RKO (cell line): ENCODE data around the gene PRR35.
A peak's percentile ranks its signal among the peaks of the same experiment; 100 is the strongest.

Experiments used
- DNase-seq: peaks from one replicate; pipeline ENCODE4 v3.0.0-alpha.2; 2016; ENCODE audit warnings: low spot score

PRR35 gene

DNA sequence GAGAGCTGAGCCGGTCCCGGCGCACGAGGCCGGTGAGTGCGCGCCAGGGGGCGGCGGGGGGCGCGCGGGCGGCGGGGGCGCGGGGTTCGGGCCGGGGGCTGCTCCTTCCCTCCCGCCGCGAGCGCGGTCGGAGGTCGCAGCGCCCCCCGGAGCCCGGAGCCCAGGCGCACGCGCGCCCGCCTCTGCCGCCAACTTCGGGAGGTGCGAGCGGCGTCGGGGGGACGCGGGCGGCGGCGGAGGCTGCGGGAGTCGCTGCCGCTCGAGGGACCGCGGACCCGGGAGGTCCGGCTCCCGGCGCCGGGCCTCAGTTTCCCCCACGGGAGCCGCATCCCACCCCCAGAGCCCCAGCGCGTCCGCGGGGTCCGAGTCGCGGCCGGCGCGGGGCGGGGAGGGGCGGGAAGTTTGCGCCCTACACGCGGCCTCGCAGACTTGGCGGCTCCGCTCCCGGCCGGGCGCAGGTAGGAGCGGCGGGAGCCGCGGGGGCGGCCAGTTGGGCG lies at the start of gene PRR35:
PRR35 (plus strand) TSS at position 191 of the 497 bp plus-strand sequence. CDS start 2,901 bp downstream, outside the sequence.
- no peak for DNase-seq

DNA sequence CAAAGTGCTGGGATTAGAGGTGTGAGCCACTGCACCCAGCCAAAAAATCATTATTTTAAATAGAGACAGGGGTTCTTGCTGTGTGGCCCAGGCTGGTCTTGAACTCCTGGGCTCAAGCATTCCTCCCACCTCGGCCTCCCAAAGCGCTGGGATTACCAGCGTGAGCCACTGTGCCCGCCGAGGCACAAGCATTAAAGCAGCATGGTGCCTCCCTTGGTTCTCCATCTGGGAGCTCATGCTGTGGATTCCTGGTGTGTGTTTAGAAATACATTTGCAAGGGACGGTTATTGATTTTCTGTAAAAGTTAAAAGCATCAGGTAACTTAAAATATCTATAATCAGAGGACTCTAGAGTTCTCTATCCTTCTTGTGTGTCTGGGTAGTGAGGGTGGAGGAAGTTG lies 47.4 kb upstream of the PRR35 start:
- no peak for DNase-seq

DNA sequence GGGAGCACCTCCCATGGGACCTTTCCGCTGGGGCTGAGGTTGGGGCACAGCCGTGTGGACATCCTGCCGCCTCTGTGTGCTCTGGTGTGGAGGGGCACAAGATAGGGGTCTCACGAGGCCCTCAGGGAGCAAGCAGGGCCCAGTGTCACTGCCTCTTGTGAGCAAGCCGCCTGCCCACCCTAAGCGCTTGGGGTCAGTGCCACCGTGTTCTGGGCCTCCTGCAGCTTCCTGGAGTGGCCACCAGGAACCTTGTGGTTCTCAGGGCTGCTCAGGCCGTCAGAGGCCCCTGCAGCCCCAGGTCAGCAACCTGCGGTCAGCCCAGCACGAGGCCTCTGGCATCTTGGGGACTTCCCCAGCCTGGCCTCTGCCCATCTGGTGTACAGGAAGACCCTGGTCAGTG lies 46.2 kb upstream of the PRR35 start:
- DNase-seq = no peak

DNA sequence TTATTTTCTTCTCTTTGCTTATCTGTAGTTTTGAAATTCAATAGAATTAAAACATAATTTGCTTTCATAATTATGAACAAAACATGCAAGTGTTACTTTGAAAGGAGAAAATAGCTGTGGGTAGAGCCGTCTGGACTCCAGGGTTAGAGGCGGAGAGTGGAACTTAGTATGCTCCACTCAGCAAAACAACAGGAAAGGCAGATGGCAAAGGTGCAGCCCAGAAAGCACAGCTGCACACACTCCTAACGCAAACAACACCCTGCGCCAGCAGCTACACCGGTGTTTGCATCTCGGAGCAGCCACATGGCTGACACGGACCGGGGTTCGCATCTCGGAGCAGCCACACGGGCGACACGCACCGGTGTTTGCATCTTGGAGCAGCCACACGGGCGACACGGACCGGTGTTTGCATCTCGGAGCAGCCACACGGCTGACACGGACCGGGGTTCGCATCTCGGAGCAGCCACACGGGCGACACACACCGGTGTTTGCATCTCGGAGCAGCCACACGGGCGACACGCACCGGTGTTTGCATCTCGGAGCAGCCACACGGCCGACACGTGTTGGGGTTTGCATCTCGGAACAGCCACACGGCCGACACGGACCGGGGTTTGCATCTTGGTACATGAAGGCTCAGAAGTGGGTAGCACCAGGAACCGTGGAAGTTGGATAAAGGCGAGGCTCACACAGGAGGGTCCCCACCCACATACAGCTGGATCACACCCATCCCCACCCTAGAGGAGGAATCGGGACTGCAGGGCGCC lies 44.8 kb upstream of the PRR35 start:
- no peak for DNase-seq

DNA sequence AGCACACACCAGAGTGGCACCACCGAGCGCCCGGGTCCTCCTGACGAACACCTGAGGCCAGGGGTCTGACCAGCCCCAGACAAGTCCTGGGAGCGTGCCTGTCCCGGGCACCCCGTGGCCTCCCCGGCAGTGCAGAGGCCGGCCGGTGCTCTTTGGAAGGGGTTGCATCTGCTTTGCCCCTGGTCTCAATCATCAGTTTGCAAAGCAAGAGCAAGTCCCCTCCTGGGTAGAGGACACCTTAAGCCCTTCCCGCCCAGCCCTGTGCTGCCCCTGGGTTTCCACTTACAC lies 44.3 kb upstream of the PRR35 start:
- DNase-seq = no peak

DNA sequence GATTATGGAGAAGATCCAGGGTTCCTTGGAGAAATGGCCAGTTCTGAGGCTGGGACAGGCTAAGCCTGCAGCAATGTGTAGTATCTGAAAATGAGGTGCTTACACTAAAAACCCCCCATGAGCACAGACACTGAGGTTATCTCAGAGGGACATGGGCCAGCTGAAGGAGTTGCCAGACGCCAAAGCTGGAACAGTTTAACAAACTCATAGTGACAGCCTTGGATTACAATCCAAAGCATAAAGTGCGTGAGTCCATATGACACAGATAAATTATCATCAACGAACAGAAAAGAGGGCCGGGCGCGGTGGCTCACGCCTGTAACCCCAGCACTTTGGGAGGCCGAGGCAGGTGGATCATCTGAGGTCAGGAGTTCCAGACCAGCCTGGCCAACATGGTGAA lies 43.9 kb upstream of the PRR35 start:
- DNase-seq = no peak

DNA sequence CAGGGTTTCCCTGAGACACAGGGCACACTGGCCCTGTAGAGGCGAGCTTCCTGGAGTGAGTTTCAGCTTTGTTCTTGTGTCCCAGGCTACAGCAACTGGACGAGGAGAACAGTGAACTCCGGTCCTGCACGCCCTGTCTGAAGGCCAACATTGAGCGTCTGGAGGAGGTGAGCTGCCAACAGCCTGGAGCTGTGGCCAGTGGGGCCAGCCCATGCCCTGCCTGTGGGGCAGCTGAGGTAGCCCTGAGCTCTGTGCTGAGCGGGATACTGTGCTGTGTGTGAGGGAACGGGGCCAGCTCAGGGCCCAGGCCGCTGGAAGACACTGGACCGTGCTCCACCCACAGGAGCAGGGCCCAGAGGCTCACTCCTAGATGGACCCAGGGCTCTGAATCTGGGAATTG lies 41.3 kb upstream of the PRR35 start:
- DNase-seq = no peak

DNA sequence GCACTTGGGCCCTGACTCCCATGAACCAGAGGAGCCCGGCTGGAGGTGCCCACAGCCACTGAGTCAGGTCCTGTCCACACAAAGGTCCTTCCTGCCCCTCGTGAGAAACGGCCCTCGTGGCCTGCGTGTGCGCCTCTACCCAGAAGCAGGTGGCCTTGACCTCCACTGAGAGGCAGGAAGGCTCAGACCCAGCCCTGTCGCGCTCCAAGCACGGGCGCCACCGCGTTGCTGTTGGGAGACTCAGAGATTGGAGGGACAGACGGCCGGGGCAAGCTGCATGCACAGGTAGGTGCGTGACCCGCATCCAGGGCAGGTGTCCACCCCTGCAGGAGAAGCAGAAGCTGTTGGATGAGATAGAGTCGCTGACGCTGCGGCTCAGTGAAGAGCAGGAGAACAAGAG lies 40.8 kb upstream of the PRR35 start:
- DNase-seq = no peak

DNA sequence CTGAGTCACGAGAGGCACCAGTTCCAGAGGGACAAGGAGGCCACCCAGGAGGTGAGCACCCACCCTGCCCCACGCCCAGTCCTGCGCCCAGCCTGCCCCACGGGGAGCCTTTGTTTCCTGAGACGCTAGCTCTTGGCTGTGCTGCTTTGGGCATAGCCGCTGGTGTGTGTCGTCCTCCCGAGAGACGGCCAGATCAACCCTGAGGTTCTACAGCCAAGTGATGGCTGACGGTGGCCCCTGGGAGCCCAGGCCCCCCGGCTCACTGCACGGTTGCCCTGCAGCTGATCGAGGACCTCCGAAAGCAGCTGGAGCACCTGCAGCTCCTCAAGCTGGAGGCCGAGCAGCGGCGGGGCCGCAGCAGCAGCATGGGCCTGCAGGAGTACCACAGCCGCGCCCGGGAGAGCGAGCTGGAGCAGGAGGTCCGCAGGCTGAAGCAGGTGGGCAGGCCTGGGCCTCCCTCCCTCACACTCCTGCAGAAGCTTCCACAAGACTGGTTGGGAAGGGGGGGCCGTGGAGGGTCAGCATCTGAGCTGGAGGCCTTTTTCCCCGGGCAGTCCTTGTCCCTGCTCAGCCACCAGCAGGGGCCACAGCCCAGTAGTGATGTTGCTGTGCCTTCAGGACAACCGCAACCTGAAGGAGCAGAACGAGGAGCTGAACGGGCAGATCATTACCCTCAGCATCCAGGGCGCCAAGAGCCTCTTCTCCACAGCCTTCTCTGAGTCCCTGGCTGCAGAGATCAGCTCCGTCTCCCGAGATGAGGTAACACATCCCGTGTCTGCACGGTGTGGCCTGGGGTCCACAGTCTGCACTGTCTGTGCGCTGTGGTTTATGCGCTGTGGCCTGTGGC lies 40.1 kb upstream of the PRR35 start:
- DNase-seq = no peak

DNA sequence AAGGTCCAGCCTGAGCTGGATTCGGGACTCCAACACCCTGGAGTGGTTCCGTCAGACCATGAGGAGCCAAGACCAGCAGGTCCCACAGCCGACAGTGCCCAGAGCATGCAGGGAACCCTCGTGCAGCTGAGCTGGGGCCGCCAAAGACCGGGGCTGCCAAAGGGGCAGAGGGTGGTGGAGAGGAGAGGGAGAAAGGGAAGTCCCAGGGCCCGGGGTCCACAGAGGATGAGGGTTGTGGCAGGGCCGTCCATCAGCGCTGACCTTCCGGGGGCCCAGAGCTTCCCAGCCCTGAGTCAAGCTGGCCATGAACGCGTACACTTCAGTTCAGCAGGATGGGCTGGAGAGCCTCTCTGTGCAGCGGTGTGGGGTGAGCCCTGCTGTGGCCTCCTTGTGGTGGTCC lies 39.3 kb upstream of the PRR35 start:
- DNase-seq = no peak

DNA sequence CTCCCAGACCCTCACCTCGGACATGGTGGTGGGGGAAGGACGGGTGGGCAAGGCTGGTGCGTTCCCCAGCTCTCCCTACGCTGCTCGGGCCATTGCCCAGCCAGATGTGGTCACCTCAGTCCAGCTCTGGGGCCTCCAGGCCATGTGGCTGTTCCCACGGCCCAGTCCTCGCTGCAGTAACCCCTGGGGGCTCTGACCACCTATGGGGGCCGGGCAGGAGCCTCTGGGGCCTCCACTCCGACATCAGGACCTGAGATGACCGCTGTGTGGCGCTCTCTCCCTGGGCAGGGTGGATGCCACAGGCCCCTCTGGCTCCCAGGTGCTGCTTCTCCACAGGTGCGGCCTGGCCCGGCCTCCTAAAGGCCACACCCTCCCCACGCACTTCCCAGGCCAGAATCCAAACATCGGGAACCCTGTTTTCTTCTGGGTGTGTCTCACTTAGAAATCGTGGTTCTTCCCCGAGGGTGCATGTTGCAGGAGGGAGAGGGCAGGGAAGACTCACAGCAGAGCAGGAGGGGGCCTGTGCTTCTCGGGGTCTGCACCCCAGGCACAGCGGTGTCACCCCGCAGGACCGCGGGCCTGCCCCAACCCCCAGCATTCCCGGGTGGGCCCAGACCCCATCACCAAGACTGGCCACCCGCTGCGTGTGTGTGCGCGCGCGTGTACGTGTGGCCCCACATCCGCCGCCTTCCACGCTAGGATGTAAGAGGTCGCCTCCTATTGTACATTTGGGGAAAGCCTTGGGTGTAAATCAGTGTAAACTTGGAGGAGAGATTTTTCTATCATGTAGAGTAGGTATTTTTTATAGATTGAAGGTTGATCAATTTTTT lies 38.6 kb upstream of the PRR35 start:
- DNase-seq = no peak

DNA sequence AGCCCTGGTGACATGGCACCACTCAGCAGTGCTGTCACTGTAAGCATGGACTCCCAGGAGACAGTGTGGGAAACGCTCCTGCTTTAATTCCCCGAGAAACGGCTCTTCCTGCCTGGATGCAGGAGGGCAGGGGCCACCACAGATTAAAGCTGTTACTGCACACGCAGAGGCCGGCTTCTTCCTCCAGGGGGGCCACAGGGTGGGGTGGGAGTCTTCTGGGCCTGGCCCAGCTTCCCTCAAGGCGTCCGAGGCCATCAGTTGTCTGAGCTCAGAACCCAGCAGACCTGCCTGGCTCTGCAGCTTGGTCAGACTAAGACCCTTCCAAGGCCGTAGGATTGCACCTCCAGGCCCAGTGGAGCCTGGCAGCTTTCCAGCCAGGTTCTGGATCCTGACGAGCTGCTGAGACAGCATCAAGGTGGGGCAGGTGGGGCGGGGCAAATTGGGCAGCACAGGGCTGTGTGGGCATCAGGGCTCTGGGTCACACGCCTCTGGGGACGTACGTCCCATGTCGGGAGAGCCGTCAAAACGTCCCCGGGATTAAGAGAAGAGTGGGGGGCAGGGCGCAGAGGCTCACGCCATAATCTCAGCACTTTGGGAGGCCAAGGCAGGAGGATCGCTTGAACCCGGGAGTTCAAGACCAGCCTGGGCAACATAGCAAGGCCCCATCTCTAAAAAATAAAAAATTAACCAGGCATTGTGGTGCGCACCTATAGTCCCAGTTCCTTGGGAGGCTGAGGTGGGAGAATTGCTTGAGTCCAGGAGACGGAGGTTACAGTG lies 37.7 kb upstream of the PRR35 start:
- DNase-seq = no peak

DNA sequence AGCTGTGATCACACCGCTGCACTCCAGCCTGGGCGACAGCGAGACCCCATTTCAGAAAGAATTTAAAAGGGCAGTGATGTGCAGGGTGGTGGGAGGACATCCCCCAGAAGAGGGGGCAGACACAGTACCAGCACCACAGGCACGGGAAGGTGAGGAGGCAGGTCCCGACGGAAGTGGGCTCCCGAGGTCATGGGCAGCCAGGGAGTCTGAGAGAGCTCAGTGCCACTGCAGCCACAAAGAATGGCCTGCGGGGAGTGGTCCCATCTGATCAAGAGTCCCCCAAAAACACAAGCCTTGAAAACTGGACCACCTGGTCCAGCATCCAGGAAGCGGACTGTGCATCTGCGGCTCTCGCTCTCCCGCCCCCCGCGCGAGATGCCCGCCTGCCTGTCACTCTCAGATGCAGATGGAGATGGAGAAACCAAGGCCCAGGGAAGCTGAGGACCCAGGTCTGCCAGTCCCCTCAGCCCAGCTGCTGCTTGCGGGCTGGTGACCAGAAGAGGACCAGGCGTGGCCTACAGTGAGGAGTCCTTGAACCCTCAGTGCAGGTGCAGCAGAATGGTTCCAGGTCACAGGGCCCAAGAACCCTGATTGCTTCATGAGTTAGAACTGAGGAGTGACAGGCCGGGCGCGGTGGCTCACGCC lies 37.0 kb upstream of the PRR35 start:
- DNase-seq = no peak

DNA sequence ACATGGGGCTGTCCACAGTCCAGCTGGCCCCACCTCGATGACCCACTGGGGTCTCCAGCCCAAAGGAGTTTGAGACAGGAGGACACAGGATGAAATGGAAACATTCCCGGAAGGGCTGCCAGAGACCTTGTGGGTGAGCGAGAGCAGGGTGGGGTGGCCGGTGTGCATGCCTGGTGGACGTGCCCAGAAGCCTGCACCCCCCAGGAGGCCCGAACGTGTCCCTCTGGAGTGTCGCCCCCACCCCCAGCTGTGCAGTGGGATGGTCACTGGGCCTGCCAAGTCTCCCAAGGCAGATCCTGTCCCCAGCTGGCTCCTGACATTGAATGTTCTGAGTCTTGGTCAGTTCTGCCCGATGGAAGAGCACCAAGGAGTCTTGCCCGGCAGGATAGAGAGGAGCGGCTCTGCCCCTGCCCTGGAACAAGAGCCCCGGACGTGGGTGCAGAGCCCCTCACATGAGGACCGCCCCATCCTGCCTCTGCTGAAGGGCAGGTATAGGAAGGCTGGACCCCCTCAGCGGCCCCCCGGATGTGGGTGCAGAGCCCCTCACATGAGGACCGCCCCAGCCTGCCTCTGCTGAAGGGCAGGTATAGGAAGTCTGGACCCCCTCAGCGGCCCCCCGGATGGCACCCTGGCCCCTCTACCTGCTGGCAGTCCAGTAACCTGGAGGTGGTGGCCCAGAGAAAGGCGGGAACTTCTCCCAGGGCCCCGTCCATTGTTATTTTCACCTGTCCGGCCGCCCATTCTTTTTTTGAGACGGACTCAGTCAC lies 35.7 kb upstream of the PRR35 start:
- no peak for DNase-seq

DNA sequence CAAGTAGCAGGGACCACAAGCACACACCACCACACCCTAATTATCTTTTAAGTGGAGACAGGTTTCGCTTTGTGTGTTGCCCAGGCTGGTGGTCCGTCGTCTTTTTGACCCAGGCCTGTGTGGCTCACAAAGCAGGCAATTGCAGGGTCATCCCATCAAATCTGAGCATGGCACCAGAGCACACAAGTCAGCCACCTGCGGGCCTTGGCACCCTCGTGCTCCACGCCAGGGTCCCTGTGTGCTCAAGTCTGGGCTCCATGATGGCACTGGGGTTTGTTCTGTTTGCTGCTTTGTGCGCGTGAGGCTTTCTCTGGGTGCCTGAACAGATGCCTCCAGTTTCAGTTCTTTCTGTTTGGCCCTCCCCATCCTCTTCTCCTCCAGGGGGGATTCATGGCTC lies 35.1 kb upstream of the PRR35 start:
- DNase-seq = no peak

DNA sequence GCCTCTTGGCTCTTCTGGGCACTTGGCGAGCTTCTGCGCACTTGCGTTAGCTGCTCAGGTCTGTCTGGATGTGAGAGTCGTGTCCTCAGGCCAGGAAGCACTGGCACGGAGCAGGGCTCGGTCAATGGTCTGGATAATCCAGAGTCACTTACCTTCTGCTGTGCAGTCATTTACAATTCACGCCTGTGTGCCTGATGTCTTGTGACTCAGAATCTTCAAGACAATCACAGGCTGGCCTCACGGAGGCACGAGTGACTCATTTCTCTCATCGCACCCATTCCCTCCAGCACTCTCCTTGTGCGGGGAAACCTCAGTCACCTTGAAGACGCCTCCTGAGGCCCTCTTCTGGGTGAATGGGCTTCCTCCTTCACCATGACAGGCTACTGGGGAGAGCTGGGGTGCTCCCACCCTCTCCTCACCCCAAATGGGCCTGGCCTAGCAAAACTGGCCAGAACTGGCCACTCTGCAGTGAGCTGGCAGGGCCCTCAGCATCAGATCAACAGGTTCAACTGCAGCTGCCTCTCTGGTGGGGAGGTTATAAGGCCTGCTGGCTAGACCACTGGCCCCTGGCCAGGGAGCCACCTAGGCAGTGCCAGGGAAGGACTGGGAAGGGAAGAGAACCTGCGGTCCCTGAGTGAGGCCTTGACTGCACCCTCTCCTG lies 34.5 kb upstream of the PRR35 start:
- DNase-seq = peak; percentile 95

DNA sequence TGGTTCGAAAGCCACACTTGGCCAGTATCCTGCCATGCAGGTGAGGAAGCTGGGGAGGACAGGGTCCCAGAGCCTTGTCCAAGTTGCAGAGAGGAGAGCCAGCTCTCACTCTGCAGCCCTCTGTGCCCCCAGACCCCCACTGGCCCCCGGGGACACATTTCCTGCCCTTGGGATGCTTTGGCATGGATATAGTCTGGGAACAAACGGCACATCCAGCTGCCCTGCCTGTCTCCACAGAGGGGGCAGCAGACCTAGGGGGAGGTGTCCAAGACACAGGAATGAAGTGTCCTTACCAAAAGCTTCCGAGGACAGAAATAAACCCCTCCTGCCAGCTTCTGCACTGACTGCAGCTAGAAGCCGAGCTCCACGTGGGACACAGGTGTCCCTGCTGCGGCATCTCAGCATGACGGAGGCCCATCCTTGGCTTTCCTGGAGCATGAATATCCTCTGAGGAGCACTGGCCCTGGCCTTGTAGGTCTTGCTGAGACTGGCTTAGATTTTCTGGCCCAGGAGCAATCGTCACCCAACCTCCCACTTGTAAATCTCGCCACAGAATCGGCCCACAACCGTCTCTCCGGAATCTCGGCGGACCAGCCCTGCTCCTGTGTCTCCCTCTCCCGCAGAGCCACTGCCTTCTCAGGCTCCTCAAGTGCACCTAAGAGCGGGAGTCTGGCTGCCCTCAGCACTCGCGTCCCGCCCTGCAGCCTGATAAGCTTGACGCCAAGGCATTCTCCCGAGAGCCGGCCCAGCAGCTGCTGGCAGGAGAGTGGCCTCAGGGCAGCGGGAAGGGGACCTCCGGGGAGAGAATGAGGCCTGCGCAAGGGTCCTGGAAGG lies 33.8 kb upstream of the PRR35 start:
- DNase-seq = peak; percentile 52

DNA sequence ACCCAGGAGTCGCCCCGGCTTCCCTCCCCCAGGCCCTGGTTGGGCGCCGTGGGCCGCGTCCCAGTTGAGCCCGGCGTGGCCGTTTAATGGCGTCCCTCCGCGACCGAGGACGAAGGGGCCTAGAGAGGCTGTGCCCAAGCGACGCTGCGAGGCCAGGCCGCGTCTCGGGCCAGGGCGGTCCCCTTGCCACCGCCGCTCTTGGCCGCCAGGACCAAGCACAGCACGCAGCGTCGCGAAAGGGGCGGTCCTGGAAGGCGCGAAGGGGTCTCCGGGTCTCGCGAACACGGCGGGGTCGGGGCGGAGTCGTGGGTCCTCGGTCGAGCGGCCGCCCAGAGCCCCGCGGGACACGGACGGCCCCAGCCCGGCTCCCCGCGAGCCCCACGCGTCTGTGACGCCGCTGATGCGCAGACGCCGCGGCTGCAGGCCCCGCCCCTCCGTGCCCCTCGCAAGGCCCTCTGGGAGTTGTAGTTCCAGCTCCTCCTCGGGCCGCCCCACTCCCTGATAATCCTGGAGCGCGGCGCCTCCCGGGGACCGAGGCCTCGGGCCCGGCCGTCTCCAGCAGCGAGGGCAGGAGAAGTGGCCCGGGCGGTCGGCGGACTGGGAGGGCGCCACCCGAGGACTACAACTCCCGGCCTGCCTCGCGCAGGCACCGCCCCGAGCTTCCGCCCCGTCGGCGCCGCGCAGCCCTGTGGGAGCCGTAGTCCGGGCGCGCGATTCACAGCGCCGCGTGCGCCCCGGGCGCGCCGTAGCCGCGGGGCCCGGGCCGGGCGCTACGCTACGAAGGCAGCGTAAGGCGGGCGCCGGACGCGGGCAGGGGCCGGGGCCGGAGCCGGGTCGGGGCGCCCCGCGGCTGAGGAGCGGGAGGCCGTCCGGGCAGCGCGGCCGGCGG lies 32.9 kb upstream of the PRR35 start, which contains the start of gene CAPN15:
CAPN15 (plus strand) TSS at position 698 of the 889 bp plus-strand sequence. CDS start 19,127 bp downstream, outside the sequence.
- peak; percentile 84 for DNase-seq
